VCaP (cell line): ENCODE results near the gene KCNMA1.
A peak's percentile ranks its signal among the peaks of the same experiment; 100 is the strongest.

Experiments
- H3K27ac ChIP-seq: fragments of 450-650 bp; 2 replicates; pipeline ENCODE4 v1.5.1; 2017
- CTCF ChIP-seq: fragments of 450-650 bp; conservative IDR thresholded peaks from 2 replicates; pipeline ENCODE4 v1.5.1; 2017; ENCODE audit warnings: mild to moderate bottlenecking, moderate library complexity

Gene KCNMA1

GRCh38 chr10:77041636-77042258 is 595.9 kb downstream of the KCNMA1 start:
- H3K27ac ChIP-seq = peak overlapping the region; percentile 52
- no peak for TF ChIP-seq CTCF

- no peak overlapping the region for H3K27ac ChIP-seq
- no peak for TF ChIP-seq CTCF
These were observed 599.2 kb downstream of the KCNMA1 start for GRCh38 chr10:77038407-77038806.

- TF ChIP-seq CTCF = no peak
- no peak overlapping the region for H3K27ac ChIP-seq
These were observed 599.7 kb downstream of the KCNMA1 start for GRCh38 chr10:77037735-77038403.

- no peak overlapping the region for H3K27ac ChIP-seq
- 0 out of 2 replicates have a peak, but pooled peaks have one; percentile 20 for TF ChIP-seq CTCF
These were observed 600.4 kb downstream of the KCNMA1 start for GRCh38 chr10:77036993-77037734.

GRCh38 chr10:77036276-77036675 is 601.3 kb downstream of the KCNMA1 start:
- no peak for TF ChIP-seq CTCF
- H3K27ac ChIP-seq = no peak overlapping the region

- H3K27ac ChIP-seq = no peak overlapping the region
- TF ChIP-seq CTCF = no peak
These were observed 602.8 kb downstream of the KCNMA1 start for GRCh38 chr10:77034795-77035194.

GRCh38 chr10:77034240-77034639 is 603.4 kb downstream of the KCNMA1 start:
- H3K27ac ChIP-seq = no peak overlapping the region

More at GRCh38 chr10:77034240-77034639, 603.4 kb downstream of the KCNMA1 start:
- no peak for TF ChIP-seq CTCF
